Astrocyte (in vitro differentiated cells and primary cell): ENCODE results near the gene SMARCD1. TPM values are rescaled to one million over a fixed set of nuclear protein-coding genes. Genes with fewer than 3 reads are reported as not detected.
A peak's percentile ranks its signal among the peaks of the same experiment; 100 is the strongest.

Experiments used
- DNase-seq: peaks from one replicate; pipeline ENCODE4 v3.0.0-alpha.2; 2010; ENCODE audit warnings: low read depth
- FAIRE-seq: peaks from 2 replicates; lab custom pipeline; 2011; peaks lifted over from hg19 to GRCh38; lab: Jason Lieb, UNC
- H2AFZ ChIP-seq: 2 replicates; pipeline ENCODE4 v1.6.0; 2012; ENCODE audit warnings: low read depth, low read length, inconsistent platforms
- H3K27ac ChIP-seq: 2 replicates; pipeline ENCODE4 v1.5.1; 2011; ENCODE audit warnings: low read depth, low read length, inconsistent platforms
- H3K27me3 ChIP-seq: 2 replicates; pipeline ENCODE4 v1.6.0; 2011; ENCODE audit warnings: low read length, inconsistent platforms; ENCODE audit not compliant: insufficient read depth
- H3K36me3 ChIP-seq: 2 replicates; pipeline ENCODE4 v1.5.1; 2011; ENCODE audit warnings: low read length, inconsistent platforms; ENCODE audit not compliant: insufficient read depth
- H3K4me1 ChIP-seq: 2 replicates; pipeline ENCODE4 v1.5.1; 2011; ENCODE audit warnings: low read length, inconsistent platforms; ENCODE audit not compliant: insufficient read depth
- H3K4me2 ChIP-seq: 2 replicates; pipeline ENCODE4 v1.6.0; 2012; ENCODE audit warnings: low read length, inconsistent platforms
- H3K4me3 ChIP-seq: 2 replicates; pipeline ENCODE4 v1.5.1; 2011; ENCODE audit warnings: low read depth, mild to moderate bottlenecking, low read length, inconsistent platforms; ENCODE audit not compliant: insufficient read depth
- H3K79me2 ChIP-seq: 2 replicates; pipeline ENCODE4 v1.6.0; 2012; ENCODE audit warnings: mild to moderate bottlenecking, low read length, inconsistent platforms; ENCODE audit not compliant: insufficient read depth
- H3K9ac ChIP-seq: 2 replicates; pipeline ENCODE4 v1.6.0; 2012; ENCODE audit warnings: mild to moderate bottlenecking, low read length, inconsistent platforms
- H3K9me3 ChIP-seq: 2 replicates; pipeline ENCODE4 v1.5.1; 2012; ENCODE audit warnings: low read depth, mild to moderate bottlenecking, low read length, inconsistent platforms; ENCODE audit not compliant: insufficient read depth
- H4K20me1 ChIP-seq: 2 replicates; pipeline ENCODE4 v1.6.0; 2012; ENCODE audit warnings: low read length, inconsistent platforms; ENCODE audit not compliant: insufficient read depth
- H3K27ac Mint-ChIP-seq: one replicate; pipeline ENCODE4 v1.8.0; 2021; ENCODE audit warnings: mild to moderate bottlenecking, mixed read lengths; ENCODE audit not compliant: unreplicated experiment
- H3K27me3 Mint-ChIP-seq: one replicate; pipeline ENCODE4 v1.8.0; 2021; ENCODE audit warnings: low read depth, mixed read lengths; ENCODE audit not compliant: unreplicated experiment
- H3K36me3 Mint-ChIP-seq: one replicate; pipeline ENCODE4 v1.8.0; 2021; ENCODE audit warnings: low read depth, mixed read lengths; ENCODE audit not compliant: unreplicated experiment
- H3K4me1 Mint-ChIP-seq: one replicate; pipeline ENCODE4 v1.8.0; 2021; ENCODE audit warnings: low read depth, mixed read lengths; ENCODE audit not compliant: unreplicated experiment
- H3K4me3 Mint-ChIP-seq: one replicate; pipeline ENCODE4 v1.8.0; 2021; ENCODE audit warnings: mild to moderate bottlenecking, moderate library complexity, mixed read lengths; ENCODE audit not compliant: unreplicated experiment
- H3K9me3 Mint-ChIP-seq: one replicate; pipeline ENCODE4 v1.8.0; 2021; ENCODE audit warnings: mild to moderate bottlenecking, mixed read lengths; ENCODE audit not compliant: unreplicated experiment
- EZH2 ChIP-seq: IDR thresholded peaks from 2 replicates; pipeline ENCODE4 v1.6.1; 2012; ENCODE audit warnings: mild to moderate bottlenecking, low read length, inconsistent platforms; ENCODE audit not compliant: insufficient read depth
- total RNA-seq: library from RNA; stranded (reverse); gene quantifications from 2 replicates; pipeline ENCODE4 v1.2.1, GENCODE V29; 2021
- TF ChIP-seq, protein P1 (sequence below): IDR thresholded peaks from 2 replicates; pipeline ENCODE4 v1.5.1; 2011; ENCODE audit warnings: low read depth, mild to moderate bottlenecking, inconsistent platforms, low read length, moderate library complexity; ENCODE audit not compliant: insufficient read depth

Gene SMARCD1
- total RNA-seq, 1 donor from 2014 or later: 64.4 TPM

DNA sequence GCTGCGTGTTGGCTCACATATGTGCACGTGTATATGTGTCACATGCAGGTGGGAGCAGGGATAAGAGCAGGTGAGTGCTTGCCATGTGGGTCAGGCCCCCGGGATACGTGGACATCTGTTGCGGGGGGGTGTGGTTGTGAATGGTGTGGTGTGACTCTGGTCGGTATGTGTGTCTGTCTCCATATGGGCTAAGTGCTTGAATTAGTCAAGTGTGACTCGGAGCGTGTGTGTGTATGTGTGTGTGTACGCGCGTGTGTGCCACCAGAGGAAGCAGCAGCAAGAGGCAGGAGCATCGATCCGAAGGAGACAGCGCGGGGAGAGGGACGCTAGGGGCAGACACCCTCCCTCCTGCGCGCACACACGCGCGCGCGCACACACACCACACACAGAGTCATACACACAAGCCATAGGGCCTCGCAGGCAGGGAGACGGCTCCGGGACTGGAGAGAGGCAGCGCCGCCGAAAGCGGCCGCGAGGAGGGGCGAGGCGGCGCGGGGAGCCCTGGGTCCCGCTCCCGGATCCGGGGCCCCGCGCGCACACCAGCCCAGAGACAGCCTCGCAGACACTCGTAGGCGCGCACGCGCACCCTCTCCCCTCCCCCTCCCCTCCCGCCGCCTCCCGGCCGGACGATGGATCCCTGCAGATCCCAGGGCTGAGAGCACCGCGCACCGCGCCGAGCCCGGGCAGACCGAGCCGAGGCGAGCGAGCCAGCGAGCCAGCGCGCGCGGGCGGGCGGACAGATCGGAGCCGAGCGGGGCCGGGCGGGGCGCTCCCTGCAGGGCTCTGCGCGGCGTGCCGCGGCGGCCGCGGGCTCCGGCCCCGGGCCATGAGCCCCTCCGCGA is 27.9 kb upstream of the SMARCD1 start, which contains the start of gene ASIC1:
ASIC1 (plus strand) TSS at position 597 of the 842 bp plus-strand sequence. CDS start 1,171 bp downstream, outside the sequence.
- H3K9ac ChIP-seq: peak within 1 kb of the TSS; percentile 45
- H3K9me3 Mint-ChIP-seq: peaks cover 3% of the 10 kb centered on the region

DNA sequence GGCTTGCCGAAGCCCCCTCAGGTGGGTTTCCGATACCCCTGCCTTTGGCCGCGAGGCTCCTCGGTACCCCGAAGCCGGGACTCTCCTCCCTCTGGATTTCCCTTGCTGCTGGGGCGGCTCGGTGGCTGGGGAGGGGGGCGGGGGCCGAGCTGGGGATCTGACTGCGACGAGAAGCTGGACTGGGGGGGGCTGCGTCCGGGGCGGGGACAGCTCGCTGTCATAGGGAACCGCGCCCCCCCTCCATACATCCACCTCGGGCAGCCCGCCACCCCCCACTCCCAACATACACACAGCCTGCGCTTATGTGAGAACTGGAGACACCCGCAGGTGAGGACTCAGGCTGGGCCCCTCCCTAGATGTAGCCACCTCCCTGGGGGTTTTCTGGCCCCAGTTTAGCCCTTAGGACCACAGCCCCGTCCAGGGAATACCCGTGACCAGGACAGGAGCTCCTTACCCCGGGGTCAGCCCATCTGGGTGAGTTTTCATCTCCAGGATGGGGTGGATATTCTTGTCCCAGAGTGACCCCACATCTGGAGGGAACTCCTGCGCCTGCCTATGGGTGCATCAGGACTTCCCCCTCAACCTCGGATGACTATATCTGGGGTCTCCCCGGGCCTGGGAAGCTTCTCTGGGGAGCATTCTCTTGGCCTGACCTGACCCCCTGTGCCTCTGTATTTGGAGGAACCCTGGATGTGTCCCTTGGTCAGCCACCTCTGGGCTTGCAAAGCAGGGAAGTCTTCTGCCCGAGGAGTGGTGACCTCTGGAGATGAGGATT is 27.1 kb upstream of the SMARCD1 start:
- DNase-seq (no peak), FAIRE-seq (no peak)
- peaks cover 6% of the 10 kb centered on the region for H3K27me3 ChIP-seq
- H3K4me1 ChIP-seq: peaks cover 20% of the 10 kb centered on the region
- Mint-ChIP-seq H3K27ac (no peak overlapping the region), H3K27me3 (peaks cover 54% of the 10 kb centered on the region), H3K4me1 (peaks cover 21% of the 10 kb centered on the region), H3K4me3 (peak overlapping the region; percentile 74), H3K9me3 (peaks cover 3% of the 10 kb centered on the region), H3K36me3 (peaks cover 21% of the 10 kb centered on the region)
- H3K79me2 ChIP-seq: no peaks in the 10 kb centered on the region
- no peaks in the 10 kb centered on the region for H3K36me3 ChIP-seq
- peaks cover 5% of the 10 kb centered on the region for H4K20me1 ChIP-seq
- peak overlapping the region; percentile 70 for H3K4me3 ChIP-seq
- peak overlapping the region; percentile 97 for H3K4me2 ChIP-seq
- TF ChIP-seq EZH2: no peak
- TF ChIP-seq, protein P1, sequence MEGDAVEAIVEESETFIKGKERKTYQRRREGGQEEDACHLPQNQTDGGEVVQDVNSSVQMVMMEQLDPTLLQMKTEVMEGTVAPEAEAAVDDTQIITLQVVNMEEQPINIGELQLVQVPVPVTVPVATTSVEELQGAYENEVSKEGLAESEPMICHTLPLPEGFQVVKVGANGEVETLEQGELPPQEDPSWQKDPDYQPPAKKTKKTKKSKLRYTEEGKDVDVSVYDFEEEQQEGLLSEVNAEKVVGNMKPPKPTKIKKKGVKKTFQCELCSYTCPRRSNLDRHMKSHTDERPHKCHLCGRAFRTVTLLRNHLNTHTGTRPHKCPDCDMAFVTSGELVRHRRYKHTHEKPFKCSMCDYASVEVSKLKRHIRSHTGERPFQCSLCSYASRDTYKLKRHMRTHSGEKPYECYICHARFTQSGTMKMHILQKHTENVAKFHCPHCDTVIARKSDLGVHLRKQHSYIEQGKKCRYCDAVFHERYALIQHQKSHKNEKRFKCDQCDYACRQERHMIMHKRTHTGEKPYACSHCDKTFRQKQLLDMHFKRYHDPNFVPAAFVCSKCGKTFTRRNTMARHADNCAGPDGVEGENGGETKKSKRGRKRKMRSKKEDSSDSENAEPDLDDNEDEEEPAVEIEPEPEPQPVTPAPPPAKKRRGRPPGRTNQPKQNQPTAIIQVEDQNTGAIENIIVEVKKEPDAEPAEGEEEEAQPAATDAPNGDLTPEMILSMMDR: no peak
- H2AFZ ChIP-seq: peak overlapping the region; percentile 84
- H3K27ac ChIP-seq: no peak overlapping the region
- no peaks in the 10 kb centered on the region for H3K9me3 ChIP-seq
- peak overlapping the region; percentile 45 for H3K9ac ChIP-seq

More for the DNA sequence above, 27.9 kb upstream of the SMARCD1 start, which contains the start of gene ASIC1:
- Histone ChIP-seq H3K4me1 (peaks cover 15% of the 10 kb centered on the region), H2AFZ (peak within 1 kb of the TSS; percentile 84), H3K27me3 (peaks cover 10% of the 10 kb centered on the region), H3K79me2 (no peaks in the 10 kb centered on the region), H4K20me1 (peaks cover 5% of the 10 kb centered on the region), H3K9me3 (no peaks in the 10 kb centered on the region), H3K4me2 (peak within 1 kb of the TSS; percentile 97), H3K36me3 (no peaks in the 10 kb centered on the region), H3K27ac (no peak within 1 kb of the TSS), H3K4me3 (peak within 1 kb of the TSS; percentile 70)
- H3K4me1 Mint-ChIP-seq: peaks cover 19% of the 10 kb centered on the region
- H3K27ac Mint-ChIP-seq: peak within 1 kb of the TSS; percentile 70
- TF ChIP-seq EZH2: no peak
- TF ChIP-seq, protein P1: no peak
- no peak for FAIRE-seq
- peaks cover 18% of the 10 kb centered on the region for H3K36me3 Mint-ChIP-seq
- peak within 1 kb of the TSS; percentile 92 for H3K4me3 Mint-ChIP-seq
- H3K27me3 Mint-ChIP-seq: peaks cover 60% of the 10 kb centered on the region
- peak; percentile 47 for DNase-seq
